ENCODE data around the gene CERS4.
A peak's percentile ranks its signal among the peaks of the same experiment; 100 is the strongest.
"Not testable (repeated sequence)": the region's sequence is repeated elsewhere in the genome, so short reads cannot be mapped to it uniquely, and the experiment has no call there.

CERS4 gene

GRCh38 chr19:8209462-8210378 lies 550 bp downstream of the CERS4 start:
- peak; percentile 48 to 72 (median 59) for DNase-seq (ENCODE audit: low read depth in 2 of 3, low spot score in 1 of 3)

GRCh38 chr19:8210421-8211101 lies 1.4 kb downstream of the CERS4 start:
- no peak for DNase-seq (ENCODE audit: low read depth in 2 of 3, low spot score in 1 of 3)

GRCh38 chr19:8212212-8212611 lies 3.0 kb downstream of the CERS4 start:
- no peak for DNase-seq (ENCODE audit: low read depth in 2 of 3, low spot score in 1 of 3)

GRCh38 chr19:8212916-8213315 lies 3.7 kb downstream of the CERS4 start:
- DNase-seq (ENCODE audit: low read depth in 2 of 3, low spot score in 1 of 3), result no peak

- DNase-seq (ENCODE audit: low read depth in 2 of 3, low spot score in 1 of 3), result no peak
These were observed 4.9 kb downstream of the CERS4 start for GRCh38 chr19:8213827-8214672.

GRCh38 chr19:8214802-8215201 lies 5.6 kb downstream of the CERS4 start:
- no peak for DNase-seq (ENCODE audit: low read depth in 2 of 3, low spot score in 1 of 3)

GRCh38 chr19:8215783-8216182 lies 6.6 kb downstream of the CERS4 start:
- no peak for DNase-seq (ENCODE audit: low read depth in 2 of 3, low spot score in 1 of 3)

GRCh38 chr19:8216357-8216756 lies 7.2 kb downstream of the CERS4 start:
- DNase-seq (ENCODE audit: low read depth in 2 of 3, low spot score in 1 of 3), result no peak

GRCh38 chr19:8218127-8218526 lies 9.0 kb downstream of the CERS4 start:
- not testable (repeated sequence) for DNase-seq (ENCODE audit: low read depth in 2 of 3, low spot score in 1 of 3)

- DNase-seq (ENCODE audit: low read depth in 2 of 3, low spot score in 1 of 3), result no peak
These were observed 11.3 kb downstream of the CERS4 start for GRCh38 chr19:8220481-8220880.

- no peak for DNase-seq (ENCODE audit: low read depth in 2 of 3, low spot score in 1 of 3)
These were observed 12.0 kb downstream of the CERS4 start for GRCh38 chr19:8221161-8221560.

GRCh38 chr19:8223442-8223841 lies 14.3 kb downstream of the CERS4 start:
- DNase-seq (ENCODE audit: low read depth in 2 of 3, low spot score in 1 of 3), result not testable (repeated sequence)

GRCh38 chr19:8224394-8225145 lies 15.4 kb downstream of the CERS4 start:
- DNase-seq (ENCODE audit: low read depth in 2 of 3, low spot score in 1 of 3), result no peak

GRCh38 chr19:8231073-8231604 lies 22.0 kb downstream of the CERS4 start:
- DNase-seq (ENCODE audit: low read depth in 2 of 3, low spot score in 1 of 3), result no peak

- no peak for DNase-seq (ENCODE audit: low read depth in 2 of 3, low spot score in 1 of 3)
These were observed 24.2 kb downstream of the CERS4 start for GRCh38 chr19:8233370-8233769.

GRCh38 chr19:8237026-8237425 lies 27.9 kb downstream of the CERS4 start:
- no peak for DNase-seq (ENCODE audit: low read depth in 2 of 3, low spot score in 1 of 3)

GRCh38 chr19:8238251-8238650 lies 29.1 kb downstream of the CERS4 start:
- no peak for DNase-seq (ENCODE audit: low read depth in 2 of 3, low spot score in 1 of 3)

- DNase-seq (ENCODE audit: low read depth in 2 of 3, low spot score in 1 of 3), result no peak
These were observed 30.5 kb downstream of the CERS4 start for GRCh38 chr19:8239528-8240273.

GRCh38 chr19:8240274-8241229 lies 31.4 kb downstream of the CERS4 start:
- peak; percentile 11 to 16 (median 12) for DNase-seq (ENCODE audit: low read depth in 2 of 3, low spot score in 1 of 3)

Measured in stimulated activated CD4-positive, alpha-beta T cell treated with anti-CD3 and anti-CD28 coated beads, Interleukin-12 subunit alpha, Interleukin-12 subunit beta, amount 100 ng/mL, for 48 hours (primary cell).